Measurements from ENCODE around the gene TIGD4. TPM values are rescaled to one million over a fixed set of nuclear protein-coding genes. Genes with fewer than 3 reads are reported as not detected.

TIGD4 gene
- total RNA-seq, 1 donor from 2014 or later, result not detected

DNA sequence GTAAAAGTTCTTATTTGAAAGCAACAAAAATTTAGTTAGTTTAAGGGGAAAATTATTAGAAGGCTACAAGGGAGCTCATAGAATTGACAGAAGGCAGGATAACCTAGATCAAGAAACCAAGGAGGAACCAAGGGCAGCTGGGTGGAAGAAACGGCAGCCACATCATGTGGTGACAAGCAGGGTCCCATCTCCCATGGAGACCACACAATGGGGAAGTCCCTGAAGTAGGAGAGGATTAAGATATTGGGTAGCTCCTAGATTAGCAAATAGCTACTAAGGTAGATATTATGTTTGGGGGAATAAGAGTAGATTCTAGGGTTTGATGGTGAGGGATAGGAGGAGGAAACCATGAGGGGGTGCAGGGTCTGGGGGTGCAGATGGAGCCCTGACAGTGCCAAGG, 51.7 kb downstream of the TIGD4 start:
- DNase-seq (ENCODE audit: low spot score), result no peak

DNA sequence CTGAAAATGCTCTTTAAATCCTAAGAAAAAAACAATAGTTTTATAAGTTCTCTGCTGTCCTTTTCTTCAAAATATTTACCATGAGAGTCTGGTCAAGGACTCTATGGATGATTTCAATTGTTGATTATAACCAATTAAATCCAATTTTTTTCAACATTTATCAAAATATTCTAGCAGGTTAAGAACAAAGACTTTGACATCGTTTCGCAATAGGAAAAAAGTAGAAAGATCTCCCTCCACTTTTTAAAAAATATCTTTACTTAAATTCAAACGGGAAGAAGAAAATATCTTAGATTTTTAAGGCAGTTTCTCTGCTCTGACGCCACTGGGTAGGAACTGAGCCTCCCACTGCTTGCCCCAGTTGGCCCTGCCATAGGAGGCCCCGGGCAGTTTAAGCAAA, 55.0 kb downstream of the TIGD4 start:
- DNase-seq (ENCODE audit: low spot score), result no peak

DNA sequence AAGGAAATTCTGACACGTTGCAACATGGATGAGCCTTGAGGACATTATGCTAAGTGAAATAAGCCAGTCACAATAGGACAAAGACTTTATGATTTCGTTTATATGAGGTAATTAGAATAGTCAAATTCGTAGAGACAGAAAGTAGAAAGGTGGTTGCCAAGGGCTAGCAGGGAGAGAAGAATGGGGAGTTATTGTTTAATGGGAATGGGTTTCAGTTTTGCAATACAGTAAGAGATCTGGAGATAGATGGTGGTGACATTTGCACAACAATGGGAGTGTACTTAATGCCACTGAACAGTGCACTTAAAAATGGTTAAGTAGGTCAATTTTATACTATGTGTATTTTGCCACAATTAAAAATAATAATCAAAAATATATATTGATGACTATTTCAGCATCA, 56.3 kb downstream of the TIGD4 start:
- DNase-seq (ENCODE audit: low spot score), result no peak

DNA sequence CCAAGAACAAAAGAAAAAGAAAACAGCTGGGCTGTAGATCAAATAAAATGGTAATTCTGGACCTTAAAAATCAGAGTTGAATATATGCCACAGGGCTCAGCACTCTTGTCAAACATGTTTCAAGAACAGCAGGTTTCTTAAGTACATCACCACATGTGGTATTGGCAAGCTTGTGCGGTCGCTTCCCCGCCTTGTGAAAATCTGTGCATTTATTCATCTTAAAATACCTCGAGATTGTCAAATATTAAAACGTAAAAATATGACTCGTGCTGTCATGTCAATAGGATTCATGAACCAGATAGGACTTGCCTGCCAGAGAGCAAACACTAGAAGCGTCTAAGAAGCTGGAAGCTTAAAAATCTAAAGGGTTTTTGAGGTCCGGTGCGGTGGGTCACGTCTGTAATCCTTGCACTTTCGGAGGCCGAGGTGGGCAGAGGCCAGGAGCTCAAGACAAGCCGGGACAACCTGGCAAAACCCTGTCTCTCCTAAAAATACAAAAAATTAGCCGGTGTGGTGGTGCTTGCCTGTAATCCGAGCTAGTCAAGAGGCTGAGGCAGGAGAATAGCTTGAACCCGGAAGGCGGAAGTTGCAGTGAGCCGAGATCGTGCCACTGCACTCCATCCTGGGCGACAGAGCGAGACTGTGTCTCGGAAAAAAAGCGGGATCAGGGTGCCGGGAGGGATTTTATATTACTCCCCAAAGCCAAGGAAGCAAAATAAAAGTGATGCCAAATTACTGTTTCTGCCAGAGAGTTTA, 59.6 kb downstream of the TIGD4 start:
- no peak for DNase-seq (ENCODE audit: low spot score)

Other genes starting within 250 kb of the TIGD4 start
- 37.9 TPM for gene FBXW7, start 243.6 kb downstream of the TIGD4 start, total RNA-seq
- gene TMEM154, start 99.7 kb downstream of the TIGD4 start, total RNA-seq, result 7.2 TPM
- gene ARFIP1, start 224 bp upstream of the TIGD4 start, total RNA-seq, result 30.1 TPM
- 1.2 TPM for gene FHDC1, start 156.6 kb upstream of the TIGD4 start, total RNA-seq

Measured in mesenteric fat pad (tissue), 1 donor.